GM18909 (cell line): ENCODE results near the gene PHC2.
"Not testable (repeated sequence)": the region's sequence is repeated elsewhere in the genome, so short reads cannot be mapped to it uniquely, and the experiment has no call there.

Source experiments
- ATAC-seq: cut with Tn5 transposase; IDR thresholded peaks from one replicate; pipeline ENCODE4 v1.9.1; 2021; ENCODE audit warnings: mild to moderate bottlenecking; ENCODE audit not compliant: unreplicated experiment, poor library complexity

The PHC2 gene

DNA sequence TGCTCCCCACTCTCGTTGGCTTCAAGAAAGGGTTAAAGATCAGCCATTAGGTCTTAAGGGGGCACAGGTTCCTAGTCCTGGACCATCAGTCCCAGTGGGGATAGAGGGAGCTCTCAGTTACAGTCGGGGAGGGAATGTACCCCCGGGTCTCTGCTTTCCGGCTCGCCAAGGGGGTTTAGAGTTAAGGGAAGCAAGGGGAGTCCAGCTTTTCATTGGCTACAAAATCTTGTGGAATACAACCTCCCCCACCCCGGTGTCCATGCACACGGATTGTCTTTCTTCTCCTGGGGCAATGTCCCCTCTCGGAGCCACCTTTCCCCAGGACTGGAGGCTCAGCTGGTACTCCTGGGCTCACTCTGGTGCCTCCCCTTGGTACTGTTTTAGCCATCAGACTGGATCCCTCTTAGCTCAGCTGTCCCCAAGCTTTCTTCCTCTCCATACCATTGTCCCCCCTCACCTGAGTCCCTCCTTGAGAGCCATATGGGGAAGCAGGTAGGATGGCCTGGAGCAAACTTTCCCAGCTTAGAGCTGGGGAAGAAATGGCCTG is 110.2 kb downstream of the PHC2 start, which contains the start of gene A3GALT2:
Gene A3GALT2 (minus strand): TSS at position 480 of the 547 bp plus-strand sequence. CDS start 0 bp downstream, at position 480.
- no peak for ATAC-seq

GRCh38 chr1:33319949-33320618 is 110.8 kb downstream of the PHC2 start:
- no peak for ATAC-seq

GRCh38 chr1:33319186-33319948 is 111.5 kb downstream of the PHC2 start:
- ATAC-seq = no peak

DNA sequence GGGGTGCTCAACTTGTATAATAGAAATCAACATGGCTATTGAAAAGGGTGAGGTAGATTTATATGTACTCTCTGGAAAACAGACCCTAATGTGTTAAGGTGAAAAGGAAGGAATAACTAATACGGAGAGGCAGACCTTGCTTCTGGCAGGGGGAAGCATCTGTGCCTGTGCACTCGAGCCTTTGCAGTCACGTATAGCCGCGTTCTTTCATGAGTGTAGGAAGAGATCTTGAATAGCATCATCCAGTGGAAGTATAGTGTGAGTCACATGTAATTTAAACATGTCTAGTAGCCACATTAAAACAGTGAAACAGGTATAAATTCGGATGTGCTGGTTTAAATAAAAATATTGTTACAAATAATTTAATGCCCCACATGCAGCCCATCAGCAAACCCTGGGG is 112.9 kb downstream of the PHC2 start:
- no peak for ATAC-seq

DNA sequence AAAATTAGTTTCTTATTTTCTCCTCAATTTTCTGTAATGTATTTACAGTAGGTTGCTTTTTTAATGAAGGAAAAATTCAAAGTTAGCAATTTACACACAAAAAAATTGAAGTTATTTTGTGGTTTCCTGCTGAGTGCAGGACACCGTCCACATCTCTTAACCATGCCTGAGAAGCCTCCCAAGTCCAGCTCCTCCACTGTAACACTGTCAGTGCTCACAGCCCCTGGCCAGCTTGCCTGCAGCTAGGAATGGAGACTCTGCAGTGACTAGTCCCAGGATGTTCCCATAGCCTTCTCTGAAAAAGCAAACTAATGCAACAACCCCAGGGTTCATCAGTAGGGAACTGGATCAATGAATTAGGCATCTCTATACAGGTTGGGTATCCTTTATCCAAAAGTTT is 113.5 kb downstream of the PHC2 start:
- ATAC-seq = no peak

- ATAC-seq = no peak
Observed at GRCh38 chr1:33316601-33317000, 114.3 kb downstream of the PHC2 start.

DNA sequence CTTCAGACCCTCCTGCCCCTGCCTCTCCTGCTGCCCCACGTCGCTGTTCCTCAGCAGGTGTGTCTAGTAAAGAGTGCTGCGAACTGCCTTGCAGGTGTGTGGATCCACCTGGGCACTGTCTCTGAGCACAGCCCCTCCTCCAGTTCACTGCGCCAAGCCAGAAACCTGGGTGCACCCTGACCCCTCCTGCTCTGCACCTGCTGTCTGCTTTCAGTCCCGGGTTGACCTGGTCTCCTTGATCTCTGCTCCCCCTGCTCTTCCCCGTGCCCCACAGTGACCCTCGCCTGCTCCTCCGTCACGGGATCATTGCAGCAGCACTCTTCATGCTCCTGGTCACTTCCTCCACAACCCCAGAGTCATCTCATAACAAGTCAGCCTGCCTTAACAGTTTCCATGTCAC is 116.5 kb downstream of the PHC2 start:
- ATAC-seq = no peak

DNA sequence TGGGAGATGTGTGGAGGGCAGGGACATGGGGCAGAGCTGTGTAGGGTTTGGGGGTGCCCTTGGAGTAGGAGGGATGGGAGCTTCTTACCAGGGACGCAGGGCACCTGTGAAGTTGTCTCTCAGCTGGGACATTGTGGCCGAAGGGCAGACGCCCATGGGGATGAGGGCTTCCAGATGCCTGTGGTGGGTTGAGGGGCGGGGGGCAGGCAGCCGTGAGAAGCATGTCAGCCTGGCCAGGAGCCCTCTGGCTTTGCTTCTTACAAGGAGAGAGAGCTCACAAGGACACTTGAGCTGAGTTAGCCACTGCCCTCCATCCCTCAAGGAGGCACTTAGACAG is 118.5 kb downstream of the PHC2 start:
- ATAC-seq = no peak

- ATAC-seq = no peak
Observed at GRCh38 chr1:33311706-33312412, 119.0 kb downstream of the PHC2 start.

DNA sequence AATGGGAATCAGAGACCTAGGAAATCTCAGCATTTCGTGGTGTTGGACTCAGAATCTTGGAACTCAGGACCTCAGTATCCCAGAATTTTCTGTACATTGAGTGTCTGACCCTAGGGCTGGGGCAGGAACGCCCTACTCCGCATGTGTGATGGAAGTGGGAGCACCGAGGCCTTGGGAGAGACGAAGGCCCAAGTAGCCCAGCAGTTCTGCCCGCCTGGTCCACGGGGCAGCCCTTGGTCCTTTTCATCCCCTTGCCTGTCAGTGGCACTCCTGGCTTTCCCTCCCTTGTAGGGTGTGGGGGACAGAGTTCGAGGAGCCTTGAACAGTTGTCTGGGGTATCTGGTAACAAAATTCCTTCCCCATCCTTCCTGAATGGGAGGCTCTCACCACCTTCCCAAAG is 120.2 kb downstream of the PHC2 start:
- no peak for ATAC-seq

- not testable (repeated sequence) for ATAC-seq
Observed at GRCh38 chr1:33309351-33309750, 121.5 kb downstream of the PHC2 start.

DNA sequence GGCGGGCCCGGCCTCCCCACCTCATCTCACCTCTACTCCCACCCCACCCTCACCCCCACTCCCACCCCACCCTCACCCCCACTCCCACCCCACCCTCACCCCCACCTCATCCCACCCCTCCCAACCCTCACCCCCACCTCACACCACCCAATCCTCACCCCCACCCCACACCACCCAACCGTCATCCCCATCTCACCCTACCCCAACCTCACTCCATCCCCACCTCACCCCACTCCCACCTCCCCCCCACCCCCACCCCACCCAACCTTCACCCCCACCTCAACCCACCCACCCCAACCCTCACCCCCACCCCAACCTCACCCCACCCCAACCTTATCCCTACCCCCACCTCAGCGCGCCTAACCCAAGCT is 123.4 kb downstream of the PHC2 start:
- ATAC-seq = no peak

DNA sequence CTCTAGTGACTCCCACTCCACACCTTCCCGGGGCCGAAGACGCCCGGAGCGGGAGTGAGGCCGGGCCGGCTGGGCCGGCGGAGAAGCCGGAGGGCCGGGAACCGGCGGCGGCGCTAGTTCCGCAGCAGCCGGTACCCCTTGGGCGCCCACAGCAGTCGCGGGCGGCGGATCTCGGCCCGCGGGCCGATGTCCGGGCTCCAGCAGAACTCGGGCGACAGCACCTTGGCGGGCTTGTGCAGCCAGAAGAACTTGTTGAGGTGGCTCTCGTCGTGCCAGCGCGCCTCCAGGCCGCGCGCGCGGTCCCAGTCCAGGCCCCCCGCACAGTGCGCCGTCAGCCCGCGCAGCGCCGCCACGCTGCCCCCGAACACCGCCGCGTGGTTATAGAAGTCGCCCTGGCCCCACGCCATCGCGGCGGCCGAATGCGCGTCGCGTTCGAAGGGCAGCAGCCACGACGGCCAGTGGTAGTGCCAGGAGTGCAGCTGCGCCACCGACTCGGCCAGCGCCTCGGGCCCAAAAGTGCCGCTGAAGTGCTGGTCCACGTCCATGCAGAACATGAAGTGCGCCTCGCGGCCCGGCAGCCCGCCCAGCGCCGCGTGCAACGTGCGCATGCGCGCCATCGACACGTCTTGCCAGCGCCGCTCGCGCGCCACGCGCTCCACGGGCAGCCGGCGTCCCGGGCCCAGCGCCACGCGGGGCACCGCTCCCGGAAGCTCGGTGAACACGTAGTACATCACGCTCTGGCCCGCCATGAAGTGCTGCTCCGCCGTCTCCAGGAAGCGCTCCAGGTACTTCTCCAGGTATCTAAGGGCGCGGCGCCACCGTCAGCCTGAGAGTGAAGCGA is 124.0 kb downstream of the PHC2 start:
- no peak for ATAC-seq

GRCh38 chr1:33305816-33306652 is 124.9 kb downstream of the PHC2 start:
- no peak for ATAC-seq

GRCh38 chr1:33305016-33305415 is 125.9 kb downstream of the PHC2 start:
- ATAC-seq = no peak

DNA sequence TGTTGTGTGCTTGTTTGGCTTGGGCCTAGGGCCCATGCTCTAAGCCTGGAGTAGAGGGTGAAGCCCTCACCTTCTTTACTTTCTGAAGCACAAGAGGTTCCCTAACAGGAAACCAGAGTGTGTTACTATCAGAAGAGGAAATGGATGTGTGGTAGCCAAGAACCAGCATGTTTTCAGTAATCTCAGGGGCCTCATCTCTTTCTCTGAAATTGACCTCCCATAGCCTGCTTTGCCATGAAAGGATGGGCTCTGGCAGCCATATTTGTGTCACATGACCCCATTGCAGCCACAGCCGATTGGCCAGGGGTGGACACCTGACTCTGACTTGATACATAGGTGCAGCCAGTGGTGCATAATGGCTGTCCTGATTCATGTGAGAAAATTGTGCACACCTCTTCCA is 128.6 kb downstream of the PHC2 start:
- ATAC-seq = no peak

GRCh38 chr1:33301273-33301984 is 129.5 kb downstream of the PHC2 start:
- no peak for ATAC-seq

GRCh38 chr1:33300673-33301072 is 130.2 kb downstream of the PHC2 start:
- no peak for ATAC-seq
